Measurements from ENCODE around the gene STK24. TPM values are rescaled to one million over a fixed set of nuclear protein-coding genes. Genes with fewer than 3 reads are reported as not detected.
"Not testable (repeated sequence)": the region's sequence is repeated elsewhere in the genome, so short reads cannot be mapped to it uniquely, and the experiment has no call there.

STK24 gene
- total RNA-seq, 4 donors from 2014 or later, result 29.7 to 73.5 (median 62.6) TPM

DNA sequence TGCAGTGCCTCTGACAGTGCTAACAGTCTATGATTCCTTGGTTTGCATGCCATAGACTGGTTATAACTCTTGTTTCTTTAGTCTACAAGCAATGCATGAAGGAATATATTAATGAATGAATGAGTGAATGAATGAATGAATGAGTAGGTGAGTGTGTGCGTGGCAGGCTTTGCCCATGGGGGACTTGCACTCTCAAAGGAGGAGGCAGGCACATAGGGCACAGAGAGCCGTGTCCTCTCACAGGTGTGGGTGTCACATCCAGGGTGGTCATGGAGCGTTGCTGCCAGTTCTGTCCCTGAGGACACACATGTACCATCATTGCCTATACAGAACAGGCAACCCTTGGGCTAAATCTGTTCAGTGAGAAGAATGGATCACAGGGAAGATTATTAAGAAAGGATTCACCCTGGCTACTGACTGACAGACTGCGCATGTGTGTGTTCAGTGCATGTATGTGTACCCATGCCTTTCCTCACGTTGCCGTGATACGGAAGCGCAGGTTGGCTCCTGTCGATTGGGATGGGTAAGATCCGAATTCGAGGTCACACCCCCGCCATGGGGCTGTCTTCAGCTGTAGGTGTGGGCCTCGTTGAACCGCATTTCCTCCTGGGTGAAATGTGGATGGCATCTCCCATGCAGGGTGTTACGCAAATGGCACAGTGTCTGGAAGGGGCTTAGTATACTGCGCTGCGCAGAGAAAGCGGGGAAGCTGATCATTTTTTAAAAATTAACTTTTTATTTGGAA is 161.4 kb downstream of the STK24 start:
- no peak for DNase-seq
- no peak overlapping the region for H3K27ac ChIP-seq
- TF ChIP-seq, protein P1, sequence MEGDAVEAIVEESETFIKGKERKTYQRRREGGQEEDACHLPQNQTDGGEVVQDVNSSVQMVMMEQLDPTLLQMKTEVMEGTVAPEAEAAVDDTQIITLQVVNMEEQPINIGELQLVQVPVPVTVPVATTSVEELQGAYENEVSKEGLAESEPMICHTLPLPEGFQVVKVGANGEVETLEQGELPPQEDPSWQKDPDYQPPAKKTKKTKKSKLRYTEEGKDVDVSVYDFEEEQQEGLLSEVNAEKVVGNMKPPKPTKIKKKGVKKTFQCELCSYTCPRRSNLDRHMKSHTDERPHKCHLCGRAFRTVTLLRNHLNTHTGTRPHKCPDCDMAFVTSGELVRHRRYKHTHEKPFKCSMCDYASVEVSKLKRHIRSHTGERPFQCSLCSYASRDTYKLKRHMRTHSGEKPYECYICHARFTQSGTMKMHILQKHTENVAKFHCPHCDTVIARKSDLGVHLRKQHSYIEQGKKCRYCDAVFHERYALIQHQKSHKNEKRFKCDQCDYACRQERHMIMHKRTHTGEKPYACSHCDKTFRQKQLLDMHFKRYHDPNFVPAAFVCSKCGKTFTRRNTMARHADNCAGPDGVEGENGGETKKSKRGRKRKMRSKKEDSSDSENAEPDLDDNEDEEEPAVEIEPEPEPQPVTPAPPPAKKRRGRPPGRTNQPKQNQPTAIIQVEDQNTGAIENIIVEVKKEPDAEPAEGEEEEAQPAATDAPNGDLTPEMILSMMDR (IDR thresholded peaks at IDR 0.05), result no peak
- TF ChIP-seq POLR2A (IDR thresholded peaks at IDR 0.05), result no peak
- no peaks in the 10 kb centered on the region for H3K27me3 ChIP-seq
- H3K4me1 ChIP-seq, result no peaks in the 10 kb centered on the region
- intact Hi-C loops (cut with DNase I; ENCODE audit: low total_unique reads), result no loop called here
- no peaks in the 10 kb centered on the region for H3K9me3 ChIP-seq
- H3K4me3 ChIP-seq, result no peak overlapping the region
- no peaks in the 10 kb centered on the region for H3K36me3 ChIP-seq

DNA sequence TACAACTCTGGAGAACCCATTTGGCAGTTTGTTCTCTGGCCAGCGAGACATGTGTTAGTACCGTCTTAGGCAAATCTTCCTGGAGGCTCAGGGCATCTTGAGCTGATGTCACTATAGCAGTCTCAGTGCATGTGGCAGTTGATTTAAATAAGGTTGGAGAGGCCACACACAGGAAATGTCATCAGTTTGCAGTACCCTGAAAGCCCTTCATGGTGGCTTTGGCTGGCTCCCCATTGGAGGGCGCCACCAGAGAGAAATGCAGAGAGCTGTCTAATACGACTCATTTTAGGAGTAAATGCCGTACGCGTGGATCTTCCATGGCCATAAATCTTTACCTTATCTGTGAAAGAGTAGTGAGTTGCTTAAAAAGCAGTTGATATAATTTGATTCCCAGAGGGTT is 163.1 kb downstream of the STK24 start:
- H3K4me1 ChIP-seq, result no peaks in the 10 kb centered on the region
- intact Hi-C loops (cut with DNase I; ENCODE audit: low total_unique reads), result no loop called here
- no peaks in the 10 kb centered on the region for H3K9me3 ChIP-seq
- H3K36me3 ChIP-seq, result no peaks in the 10 kb centered on the region
- no peak overlapping the region for H3K4me3 ChIP-seq
- no peaks in the 10 kb centered on the region for H3K27me3 ChIP-seq
- H3K27ac ChIP-seq, result no peak overlapping the region
- no peak for DNase-seq
- TF ChIP-seq POLR2A (IDR thresholded peaks at IDR 0.05), result no peak
- TF ChIP-seq, protein P1 (IDR thresholded peaks at IDR 0.05), result no peak

DNA sequence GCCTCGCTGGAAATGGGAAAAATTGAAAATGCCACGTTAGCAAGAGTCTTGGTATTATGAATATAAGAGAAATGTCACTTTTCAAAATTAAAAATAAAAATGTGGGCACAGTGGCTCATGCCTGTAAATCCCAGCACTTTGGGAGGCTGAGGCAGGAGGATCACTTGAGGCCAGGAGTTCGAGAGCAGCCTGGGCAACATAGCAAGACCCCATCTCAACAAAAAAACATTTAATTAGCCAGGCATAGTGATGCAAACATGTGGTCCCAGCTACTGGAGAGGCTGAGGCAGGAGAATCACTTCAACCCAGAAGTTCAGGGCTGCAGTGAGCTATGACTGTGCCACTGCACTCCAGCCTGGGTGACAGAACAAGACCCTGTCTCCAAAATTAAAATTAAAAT is 163.6 kb downstream of the STK24 start:
- H3K27ac ChIP-seq; intact Hi-C loops (cut with DNase I; ENCODE audit: low total_unique reads); DNase-seq; H3K27me3 ChIP-seq; H3K9me3 ChIP-seq; H3K36me3 ChIP-seq; H3K4me3 ChIP-seq; H3K4me1 ChIP-seq: not testable (repeated sequence)

DNA sequence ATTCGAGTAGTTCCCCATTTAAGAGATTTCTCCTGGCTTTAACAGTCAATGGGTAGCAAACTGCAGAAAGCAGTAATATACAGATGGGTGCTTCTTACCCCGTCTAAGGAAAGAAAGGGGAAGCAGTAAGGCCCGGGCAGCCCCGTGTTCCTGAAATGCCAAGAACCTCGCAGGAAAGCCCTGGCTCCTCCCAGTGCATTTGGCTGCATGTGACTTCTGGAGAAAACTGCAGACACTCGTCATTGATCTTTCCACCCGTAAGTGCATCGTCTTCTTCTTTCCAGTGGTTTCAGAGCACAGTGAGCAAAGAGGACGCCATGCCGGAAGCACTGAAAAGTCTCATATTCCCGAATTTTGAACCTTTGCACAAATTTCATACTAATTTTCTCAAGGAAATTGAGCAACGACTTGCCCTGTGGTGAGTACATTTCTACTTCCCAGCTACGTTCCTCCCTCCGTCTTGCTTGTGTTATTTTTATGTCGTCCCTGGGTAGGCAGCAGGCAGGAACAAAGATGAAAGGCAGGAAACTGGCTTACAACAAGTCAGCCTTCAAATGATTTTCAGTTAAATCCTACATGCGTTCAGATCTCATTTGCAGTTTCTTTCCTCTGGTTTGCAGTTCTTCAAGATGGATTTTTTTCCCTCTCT is 165.2 kb downstream of the STK24 start:
- no peaks in the 10 kb centered on the region for H3K27me3 ChIP-seq
- TF ChIP-seq, protein P1 (IDR thresholded peaks at IDR 0.05), result no peak
- TF ChIP-seq POLR2A (IDR thresholded peaks at IDR 0.05), result no peak
- H3K9me3 ChIP-seq, result no peaks in the 10 kb centered on the region
- intact Hi-C loops (cut with DNase I; ENCODE audit: low total_unique reads), result no loop called here
- no peak overlapping the region for H3K4me3 ChIP-seq
- DNase-seq, result no peak
- no peaks in the 10 kb centered on the region for H3K36me3 ChIP-seq
- H3K4me1 ChIP-seq, result no peaks in the 10 kb centered on the region
- H3K27ac ChIP-seq, result no peak overlapping the region

DNA sequence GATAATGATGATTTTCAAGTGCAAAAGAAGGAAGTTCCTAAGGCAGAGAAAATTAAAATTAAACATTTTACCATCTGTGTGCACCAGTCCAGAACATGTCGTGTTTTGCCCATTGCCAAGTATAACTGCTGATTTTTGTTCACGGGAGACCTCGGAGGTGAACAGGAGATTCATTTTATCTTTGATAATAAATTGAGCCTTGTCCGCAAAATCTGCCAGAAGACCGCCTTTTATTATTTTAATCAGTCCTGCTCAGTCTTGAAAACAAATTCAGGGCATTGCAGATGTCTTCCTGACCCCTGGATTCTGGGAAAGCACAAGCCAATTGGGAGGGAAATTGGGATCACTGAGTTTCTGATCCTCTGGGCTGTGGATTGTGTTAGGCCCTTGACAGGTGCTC is 165.9 kb downstream of the STK24 start:
- no peak for TF ChIP-seq POLR2A (IDR thresholded peaks at IDR 0.05)
- TF ChIP-seq, protein P1 (IDR thresholded peaks at IDR 0.05), result no peak
- no peaks in the 10 kb centered on the region for H3K27me3 ChIP-seq
- intact Hi-C loops (cut with DNase I; ENCODE audit: low total_unique reads), result no loop called here
- H3K27ac ChIP-seq, result no peak overlapping the region
- no peaks in the 10 kb centered on the region for H3K36me3 ChIP-seq
- no peaks in the 10 kb centered on the region for H3K9me3 ChIP-seq
- H3K4me1 ChIP-seq, result no peaks in the 10 kb centered on the region
- H3K4me3 ChIP-seq, result no peak overlapping the region
- DNase-seq, result no peak
